GM12891 (cell line): ENCODE results near the gene SERTM1.

Source experiments
- DNase-seq: peaks from one replicate; pipeline ENCODE4 v3.0.0; 2011; ENCODE audit warnings: low spot score; ENCODE audit not compliant: insufficient read length
- FAIRE-seq: peaks from 2 replicates; lab custom pipeline; 2011; peaks lifted over from hg19 to GRCh38; lab: Jason Lieb, UNC
- PAX5 ChIP-seq: IDR thresholded peaks from 2 replicates; pipeline ENCODE4 v1.6.1; 2011; ENCODE audit warnings: low read length, moderate library complexity, mild to moderate bottlenecking; ENCODE audit not compliant: insufficient read depth, severe bottlenecking
- POLR2A ChIP-seq: IDR thresholded peaks from 2 replicates; pipeline ENCODE4 v1.6.1; 2011; ENCODE audit warnings: low read depth, low read length, control low read depth
- POLR2AphosphoS5 ChIP-seq: IDR thresholded peaks from 2 replicates; pipeline ENCODE4 v1.6.1; 2011; ENCODE audit warnings: low read depth, low read length, control low read depth
- POU2F2 ChIP-seq: IDR thresholded peaks from 2 replicates; pipeline ENCODE4 v1.6.1; 2011; ENCODE audit warnings: low read depth, mild to moderate bottlenecking, control low read depth, low read length, moderate library complexity
- SPI1 ChIP-seq: IDR thresholded peaks from 2 replicates; pipeline ENCODE4 v1.6.1; 2011; ENCODE audit warnings: low read depth, low read length, control low read depth
- TAF1 ChIP-seq: IDR thresholded peaks from 2 replicates; pipeline ENCODE4 v1.6.1; 2011; ENCODE audit warnings: low read depth, low read length, control low read depth

Gene SERTM1

DNA sequence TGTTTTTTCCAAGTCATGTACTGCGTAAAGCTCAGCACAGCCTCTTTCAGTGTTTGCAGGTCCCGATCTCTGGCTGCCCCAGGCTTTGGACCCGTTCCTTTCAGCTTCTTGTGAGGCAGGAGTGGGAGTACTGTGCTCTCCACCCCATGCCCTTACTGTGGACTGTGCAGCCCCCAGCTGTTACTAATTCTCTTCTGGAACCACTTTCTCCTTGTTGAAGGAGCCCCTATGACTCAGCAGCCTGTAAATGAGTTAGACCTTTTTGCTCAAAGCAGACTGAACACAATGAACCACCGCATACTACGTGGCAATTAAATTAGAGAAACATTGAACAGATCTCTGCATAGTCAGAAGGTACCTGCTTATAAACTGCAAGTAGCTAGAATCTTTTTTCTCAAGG is 39.0 kb downstream of the SERTM1 start:
- TF ChIP-seq POLR2AphosphoS5 (no peak), POU2F2 (no peak), PAX5 (no peak), TAF1 (no peak)
- FAIRE-seq (no peak), DNase-seq (no peak)

DNA sequence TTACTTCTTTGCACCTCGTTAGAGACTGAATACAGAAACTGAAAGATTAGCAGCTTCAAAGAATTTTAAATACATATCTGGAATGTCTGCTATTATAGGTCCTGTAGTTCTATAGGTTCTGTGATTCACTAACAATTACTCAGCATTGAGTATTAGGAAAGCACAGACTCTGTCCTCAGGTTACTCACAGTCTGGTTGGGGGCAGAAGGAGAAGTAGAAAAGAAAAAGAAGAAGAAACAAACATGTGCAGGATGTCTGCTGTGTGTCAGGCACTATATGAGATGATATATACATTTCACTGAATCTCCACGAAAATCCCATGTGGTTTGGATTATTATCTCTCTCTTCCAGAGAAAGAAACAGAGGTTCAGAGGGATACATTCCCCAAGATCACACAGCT is 40.1 kb downstream of the SERTM1 start:
- TF ChIP-seq POLR2AphosphoS5 (no peak), TAF1 (no peak), POU2F2 (no peak), SPI1 (no peak), PAX5 (no peak), POLR2A (no peak)
- DNase-seq (no peak), FAIRE-seq (no peak)

- no peak for DNase-seq
- TF ChIP-seq PAX5: no peak
- TF ChIP-seq POLR2A: no peak
- no peak for TF ChIP-seq SPI1
- TF ChIP-seq POU2F2: no peak
- no peak for TF ChIP-seq TAF1
- TF ChIP-seq POLR2AphosphoS5: no peak
- FAIRE-seq: no peak
Measured at GRCh38 chr13:36715841-36716240, 42.0 kb downstream of the SERTM1 start.

DNA sequence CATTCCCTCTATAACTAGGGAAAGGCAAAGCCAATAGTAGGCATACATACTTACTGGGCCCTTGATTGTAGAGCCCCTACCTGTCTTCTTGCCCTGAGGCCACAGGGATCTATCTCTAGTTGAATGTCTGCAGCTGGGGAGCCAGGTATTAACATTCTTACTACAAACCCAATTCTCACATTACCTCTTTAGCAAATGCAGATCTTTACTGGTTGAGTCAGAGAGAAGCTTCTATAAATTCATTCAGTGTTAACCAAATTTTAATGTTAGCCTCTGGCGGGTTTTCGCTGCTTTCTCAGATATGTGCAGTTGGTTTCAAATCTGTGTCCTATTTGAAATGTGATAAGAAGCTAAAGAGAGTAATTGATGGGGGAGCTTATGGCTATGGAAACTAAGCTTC is 43.2 kb downstream of the SERTM1 start:
- no peak for DNase-seq
- no peak for FAIRE-seq
- TF ChIP-seq PAX5 (no peak), POU2F2 (no peak), SPI1 (no peak), POLR2A (no peak), POLR2AphosphoS5 (no peak), TAF1 (no peak)

- no peak for TF ChIP-seq POLR2AphosphoS5
- no peak for TF ChIP-seq SPI1
- no peak for TF ChIP-seq PAX5
- TF ChIP-seq POLR2A: no peak
- TF ChIP-seq POU2F2: no peak
- no peak for TF ChIP-seq TAF1
- no peak for FAIRE-seq
- no peak for DNase-seq
Measured at GRCh38 chr13:36717966-36718545, 44.2 kb downstream of the SERTM1 start.

DNA sequence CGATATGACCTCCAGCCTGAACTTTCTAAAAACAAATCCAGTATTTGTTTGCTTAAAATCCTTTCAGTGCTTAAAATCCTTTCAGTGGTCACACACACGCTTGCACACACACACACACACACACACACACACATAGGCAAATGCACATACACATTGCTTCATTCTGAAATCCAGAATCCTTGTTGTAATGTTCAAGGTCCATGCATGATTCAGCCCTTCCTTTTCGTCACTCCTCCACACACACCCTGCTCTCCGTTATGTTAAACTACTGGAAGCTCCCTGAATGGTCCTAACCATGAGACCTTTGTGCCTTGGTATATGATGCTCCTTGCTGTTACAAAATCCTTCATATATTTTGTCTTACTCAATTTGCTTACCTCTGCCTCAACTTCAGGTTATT is 44.9 kb downstream of the SERTM1 start:
- FAIRE-seq (no peak), DNase-seq (no peak)
- TF ChIP-seq PAX5: no peak
- TF ChIP-seq POU2F2: no peak
- TF ChIP-seq POLR2A: no peak
- no peak for TF ChIP-seq TAF1
- TF ChIP-seq POLR2AphosphoS5: no peak
- no peak for TF ChIP-seq SPI1

DNA sequence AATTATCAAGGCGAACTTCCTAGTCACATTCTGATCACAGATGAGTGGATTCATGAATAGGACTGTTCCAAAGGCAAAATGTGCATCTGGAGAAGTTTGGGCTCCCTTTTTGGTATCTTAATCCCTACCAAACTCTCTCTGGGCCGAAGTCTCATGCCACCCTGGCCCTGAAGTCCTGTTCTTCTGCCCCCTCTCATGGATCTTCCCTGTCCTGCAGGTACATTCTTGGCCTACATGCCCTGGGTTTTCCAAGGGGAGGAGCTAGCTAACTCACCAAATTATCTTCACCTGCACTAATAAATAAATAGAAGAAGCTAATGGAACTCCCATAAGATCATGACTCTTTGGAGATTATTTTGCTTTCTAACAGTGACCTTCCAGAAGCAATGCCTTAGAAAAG is 50.3 kb downstream of the SERTM1 start:
- FAIRE-seq: no peak
- TF ChIP-seq POLR2A (no peak), POU2F2 (no peak), PAX5 (no peak), SPI1 (no peak), TAF1 (no peak), POLR2AphosphoS5 (no peak)
- DNase-seq: no peak

GRCh38 chr13:36725936-36726335 is 52.1 kb downstream of the SERTM1 start:
- FAIRE-seq (no peak), DNase-seq (no peak)
- TF ChIP-seq SPI1: no peak
- no peak for TF ChIP-seq TAF1
- TF ChIP-seq POU2F2: no peak
- no peak for TF ChIP-seq POLR2AphosphoS5
- no peak for TF ChIP-seq POLR2A

GRCh38 chr13:36728006-36728405 is 54.2 kb downstream of the SERTM1 start:
- DNase-seq: no peak
- TF ChIP-seq POU2F2 (no peak), POLR2A (no peak)
- FAIRE-seq: no peak

DNA sequence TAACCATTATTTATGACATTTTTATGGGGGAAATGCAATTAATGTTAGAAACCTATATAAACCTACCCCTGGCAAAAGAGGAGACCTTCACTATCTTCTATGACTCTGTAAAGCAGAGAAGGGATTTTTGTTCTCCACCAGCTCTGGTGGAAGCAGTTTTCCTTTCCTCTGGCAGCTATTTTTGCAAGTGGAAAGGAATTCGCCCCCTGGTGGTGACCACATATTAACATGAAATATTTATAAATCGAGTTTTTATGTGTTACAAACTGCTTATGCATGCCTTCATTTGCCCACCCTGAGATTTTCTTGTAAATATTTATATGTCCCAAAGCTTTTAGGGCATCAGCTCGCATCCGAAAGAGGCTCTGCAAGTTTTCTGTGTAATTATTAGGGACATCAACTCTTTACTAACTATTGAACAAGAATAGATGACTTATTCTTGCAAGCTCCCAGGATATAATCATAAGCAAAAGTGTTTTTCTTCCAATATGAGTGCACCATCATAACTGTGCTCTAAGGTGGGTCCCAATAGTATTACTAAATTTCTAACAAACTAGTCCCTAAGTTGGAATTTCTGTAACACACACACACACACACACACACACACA is 62.4 kb downstream of the SERTM1 start:
- TF ChIP-seq PAX5 (no peak), POLR2A (no peak), TAF1 (no peak), SPI1 (no peak), POLR2AphosphoS5 (no peak), POU2F2 (no peak)

More for the DNA sequence above, 62.4 kb downstream of the SERTM1 start:
- DNase-seq: peak; percentile 2
- FAIRE-seq: no peak
